OCI-LY1 (cell line): ENCODE data around the gene RERE.

Source experiments
- EZH2 ChIP-seq: fragments of 200-600 bp; sonication (generic), shearing (Covaris generic); IDR thresholded peaks from 2 replicates; pipeline ENCODE4 v1.8.0; 2017; ENCODE audit warnings: borderline replicate concordance, mixed run types, mild to moderate bottlenecking, antibody characterized with exemption, low read length, moderate library complexity, mixed read lengths
- TF ChIP-seq, protein P1 (sequence below): fragments of 200-600 bp; sonication (generic), shearing (Covaris generic); IDR thresholded peaks from 2 replicates; pipeline ENCODE4 v1.5.1; 2017; ENCODE audit warnings: mild to moderate bottlenecking, antibody characterized with exemption, low read length, moderate library complexity, mixed read lengths

DNA sequence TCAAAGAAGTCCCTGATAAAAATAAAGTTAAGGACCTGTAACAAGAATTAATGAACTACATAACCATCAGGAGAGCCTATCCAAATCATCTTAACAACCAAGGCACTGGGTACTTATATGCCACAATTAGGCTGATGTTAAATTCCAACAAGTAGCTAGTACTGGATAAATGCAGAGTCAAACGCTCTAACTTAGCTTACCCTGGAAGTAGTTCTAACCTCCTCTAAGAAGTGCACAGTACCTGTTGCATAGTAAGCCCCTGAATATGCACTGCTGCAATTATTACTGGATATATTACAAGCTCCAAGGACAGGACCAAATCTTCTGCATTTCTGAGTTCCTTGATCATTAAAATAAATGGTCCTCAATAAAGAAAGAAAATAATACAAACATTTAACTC lies 125.8 kb downstream of the RERE start:
- TF ChIP-seq, protein P1, sequence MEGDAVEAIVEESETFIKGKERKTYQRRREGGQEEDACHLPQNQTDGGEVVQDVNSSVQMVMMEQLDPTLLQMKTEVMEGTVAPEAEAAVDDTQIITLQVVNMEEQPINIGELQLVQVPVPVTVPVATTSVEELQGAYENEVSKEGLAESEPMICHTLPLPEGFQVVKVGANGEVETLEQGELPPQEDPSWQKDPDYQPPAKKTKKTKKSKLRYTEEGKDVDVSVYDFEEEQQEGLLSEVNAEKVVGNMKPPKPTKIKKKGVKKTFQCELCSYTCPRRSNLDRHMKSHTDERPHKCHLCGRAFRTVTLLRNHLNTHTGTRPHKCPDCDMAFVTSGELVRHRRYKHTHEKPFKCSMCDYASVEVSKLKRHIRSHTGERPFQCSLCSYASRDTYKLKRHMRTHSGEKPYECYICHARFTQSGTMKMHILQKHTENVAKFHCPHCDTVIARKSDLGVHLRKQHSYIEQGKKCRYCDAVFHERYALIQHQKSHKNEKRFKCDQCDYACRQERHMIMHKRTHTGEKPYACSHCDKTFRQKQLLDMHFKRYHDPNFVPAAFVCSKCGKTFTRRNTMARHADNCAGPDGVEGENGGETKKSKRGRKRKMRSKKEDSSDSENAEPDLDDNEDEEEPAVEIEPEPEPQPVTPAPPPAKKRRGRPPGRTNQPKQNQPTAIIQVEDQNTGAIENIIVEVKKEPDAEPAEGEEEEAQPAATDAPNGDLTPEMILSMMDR, result no peak
- no peak for TF ChIP-seq EZH2
